Ishikawa (cell line): ENCODE measurements around the gene FADS3.

ENCODE experiments used
- CEBPB ChIP-seq: IDR thresholded peaks from 2 replicates; pipeline ENCODE4 v1.6.1; 2012
- CREB1 ChIP-seq: IDR thresholded peaks from 2 replicates; pipeline ENCODE4 v1.6.1; 2012; ENCODE audit warnings: low read depth
- EGR1 ChIP-seq: IDR thresholded peaks from 2 replicates; pipeline ENCODE4 v1.6.1; 2012
- EP300 ChIP-seq: IDR thresholded peaks from 2 replicates; pipeline ENCODE4 v1.6.1; 2012; ENCODE audit warnings: borderline replicate concordance
- FOXM1 ChIP-seq: IDR thresholded peaks from 2 replicates; pipeline ENCODE4 v1.6.1; 2012; ENCODE audit warnings: low read depth, borderline replicate concordance
- MAX ChIP-seq: IDR thresholded peaks from 2 replicates; pipeline ENCODE4 v1.6.1; 2012
- NFIC ChIP-seq: IDR thresholded peaks from 2 replicates; pipeline ENCODE4 v1.6.1; 2012
- RAD21 ChIP-seq: IDR thresholded peaks from 2 replicates; pipeline ENCODE4 v1.6.1; 2012; ENCODE audit warnings: low read depth
- REST ChIP-seq: IDR thresholded peaks from 2 replicates; pipeline ENCODE4 v1.6.1; 2012; ENCODE audit warnings: low read depth, mild to moderate bottlenecking
- TAF1 ChIP-seq: IDR thresholded peaks from 2 replicates; pipeline ENCODE4 v1.6.1; 2012; ENCODE audit warnings: low read depth, mild to moderate bottlenecking
- TCF12 ChIP-seq: IDR thresholded peaks from 2 replicates; pipeline ENCODE4 v1.6.1; 2012; ENCODE audit warnings: low read depth
- TEAD4 ChIP-seq: IDR thresholded peaks from 2 replicates; pipeline ENCODE4 v1.6.1; 2012
- USF1 ChIP-seq: IDR thresholded peaks from 2 replicates; pipeline ENCODE4 v1.6.1; 2012
- YY1 ChIP-seq: IDR thresholded peaks from 2 replicates; pipeline ENCODE4 v1.6.1; 2012; ENCODE audit warnings: low read depth
- ZBTB7A ChIP-seq: IDR thresholded peaks from 2 replicates; pipeline ENCODE4 v1.6.1; 2012; ENCODE audit warnings: low read depth

The FADS3 gene

GRCh38 chr11:61833926-61834277 lies 57.4 kb downstream of the FADS3 start:
- TF ChIP-seq YY1 (no peak), TEAD4 (no peak), USF1 (no peak), MAX (no peak), CEBPB (no peak), TCF12 (no peak), EP300 (no peak), NFIC (no peak), ZBTB7A (no peak), TAF1 (no peak), FOXM1 (no peak), REST (no peak), CREB1 (no peak), EGR1 (no peak)

GRCh38 chr11:61833471-61833870 lies 57.9 kb downstream of the FADS3 start:
- TF ChIP-seq USF1: no peak
- TF ChIP-seq ZBTB7A: no peak
- no peak for TF ChIP-seq REST
- no peak for TF ChIP-seq TEAD4
- TF ChIP-seq TAF1: no peak
- no peak for TF ChIP-seq YY1
- TF ChIP-seq EP300: no peak
- no peak for TF ChIP-seq EGR1
- no peak for TF ChIP-seq FOXM1
- no peak for TF ChIP-seq CREB1
- TF ChIP-seq CEBPB: no peak
- no peak for TF ChIP-seq MAX
- TF ChIP-seq NFIC: no peak
- no peak for TF ChIP-seq RAD21

- no peak for TF ChIP-seq RAD21
Measured at GRCh38 chr11:61832754-61833153, 58.6 kb downstream of the FADS3 start.

GRCh38 chr11:61832207-61832606 lies 59.1 kb downstream of the FADS3 start:
- TF ChIP-seq RAD21: no peak
- peak; percentile 48; the same call in 1 of the 2 replicates for TF ChIP-seq REST
- TF ChIP-seq TCF12: no peak

- TF ChIP-seq MAX (no peak), FOXM1 (no peak), YY1 (no peak), NFIC (no peak), REST (no peak), USF1 (no peak), TCF12 (no peak), EGR1 (no peak), RAD21 (no peak), CREB1 (no peak), TEAD4 (no peak), EP300 (no peak), TAF1 (no peak), CEBPB (no peak), ZBTB7A (no peak)
Measured at GRCh38 chr11:61830237-61831105, 60.9 kb downstream of the FADS3 start.
